ENCODE measurements around the gene CRYBB3.

The CRYBB3 gene

GRCh38 chr22:25199731-25200520, at the start of gene CRYBB3:
CRYBB3 (plus strand) TSS chr22:25199858; CDS start chr22:25201397, 1,539 bp downstream.
- no peak for DNase-seq

- peak; percentile 19 for DNase-seq
Observed at GRCh38 chr22:25153961-25154666, 45.5 kb upstream of the CRYBB3 start.

GRCh38 chr22:25154667-25154999, 45.0 kb upstream of the CRYBB3 start:
- DNase-seq: no peak

GRCh38 chr22:25156736-25157135, 42.9 kb upstream of the CRYBB3 start:
- no peak for DNase-seq

GRCh38 chr22:25159028-25159427, 40.6 kb upstream of the CRYBB3 start:
- no peak for DNase-seq

- no peak for DNase-seq
Observed at GRCh38 chr22:25160120-25160996, 39.3 kb upstream of the CRYBB3 start.

- no peak for DNase-seq
Observed at GRCh38 chr22:25161017-25161915, 38.4 kb upstream of the CRYBB3 start.

- DNase-seq: no peak
Observed at GRCh38 chr22:25161916-25162530, 37.6 kb upstream of the CRYBB3 start.

GRCh38 chr22:25162561-25162960, 37.1 kb upstream of the CRYBB3 start:
- DNase-seq: no peak

- no peak for DNase-seq
Observed at GRCh38 chr22:25165785-25166184, 33.9 kb upstream of the CRYBB3 start.

GRCh38 chr22:25166266-25167040, 33.2 kb upstream of the CRYBB3 start:
- DNase-seq: no peak

GRCh38 chr22:25167082-25167481, 32.6 kb upstream of the CRYBB3 start:
- no peak for DNase-seq

- no peak for DNase-seq
Observed at GRCh38 chr22:25167834-25168601, 31.6 kb upstream of the CRYBB3 start.

GRCh38 chr22:25169278-25170031, 30.2 kb upstream of the CRYBB3 start:
- DNase-seq: no peak

GRCh38 chr22:25170426-25170980, 29.2 kb upstream of the CRYBB3 start:
- no peak for DNase-seq

GRCh38 chr22:25172153-25172552, 27.5 kb upstream of the CRYBB3 start:
- DNase-seq: no peak

- no peak for DNase-seq
Observed at GRCh38 chr22:25174156-25174887, 25.3 kb upstream of the CRYBB3 start.

GRCh38 chr22:25174888-25175411, 24.7 kb upstream of the CRYBB3 start:
- no peak for DNase-seq

Measured in NCI-H2029 (cell line).